ENCODE data around the gene IQCK.
A peak's percentile ranks its signal among the peaks of the same experiment; 100 is the strongest.
"Not testable (repeated sequence)": the region's sequence is repeated elsewhere in the genome, so short reads cannot be mapped to it uniquely, and the experiment has no call there.

IQCK gene

GRCh38 chr16:19757762-19758595 lies 39.9 kb downstream of the IQCK start:
- peak; percentile 88 for DNase-seq (ENCODE audit: low spot score)

- no peak for DNase-seq (ENCODE audit: low spot score)
These were observed 42.4 kb downstream of the IQCK start for GRCh38 chr16:19760356-19761060.

GRCh38 chr16:19765860-19766553 lies 47.9 kb downstream of the IQCK start:
- DNase-seq (ENCODE audit: low spot score): peak; percentile 93

- no peak for DNase-seq (ENCODE audit: low spot score)
These were observed 48.4 kb downstream of the IQCK start for GRCh38 chr16:19766554-19766884.

- DNase-seq (ENCODE audit: low spot score): no peak
These were observed 48.9 kb downstream of the IQCK start for GRCh38 chr16:19766988-19767387.

GRCh38 chr16:19767497-19767896 lies 49.4 kb downstream of the IQCK start:
- DNase-seq (ENCODE audit: low spot score): no peak

- no peak for DNase-seq (ENCODE audit: low spot score)
These were observed 51.2 kb downstream of the IQCK start for GRCh38 chr16:19769239-19769638.

- DNase-seq (ENCODE audit: low spot score): no peak
These were observed 53.0 kb downstream of the IQCK start for GRCh38 chr16:19771040-19771439.

- DNase-seq (ENCODE audit: low spot score): peak; percentile 53
These were observed 53.7 kb downstream of the IQCK start for GRCh38 chr16:19771796-19772195.

GRCh38 chr16:19774024-19774423 lies 56.0 kb downstream of the IQCK start:
- no peak for DNase-seq (ENCODE audit: low spot score)

- no peak for DNase-seq (ENCODE audit: low spot score)
These were observed 58.1 kb downstream of the IQCK start for GRCh38 chr16:19776147-19776546.

GRCh38 chr16:19776565-19776964 lies 58.5 kb downstream of the IQCK start:
- DNase-seq (ENCODE audit: low spot score): no peak

- no peak for DNase-seq (ENCODE audit: low spot score)
These were observed 62.2 kb downstream of the IQCK start for GRCh38 chr16:19780321-19780720.

GRCh38 chr16:19781226-19781625 lies 63.2 kb downstream of the IQCK start:
- DNase-seq (ENCODE audit: low spot score): no peak

GRCh38 chr16:19783363-19784182 lies 65.5 kb downstream of the IQCK start:
- no peak for DNase-seq (ENCODE audit: low spot score)

GRCh38 chr16:19784183-19784736 lies 66.2 kb downstream of the IQCK start:
- DNase-seq (ENCODE audit: low spot score): no peak

- DNase-seq (ENCODE audit: low spot score): no peak
These were observed 67.0 kb downstream of the IQCK start for GRCh38 chr16:19785081-19785480.

GRCh38 chr16:19785512-19786130 lies 67.5 kb downstream of the IQCK start:
- DNase-seq (ENCODE audit: low spot score): peak; percentile 63

GRCh38 chr16:19801369-19801768 lies 83.3 kb downstream of the IQCK start:
- not testable (repeated sequence) for DNase-seq (ENCODE audit: low spot score)

- DNase-seq (ENCODE audit: low spot score): not testable (repeated sequence)
These were observed 83.8 kb downstream of the IQCK start for GRCh38 chr16:19801824-19802223.

GRCh38 chr16:19802612-19803011 lies 84.5 kb downstream of the IQCK start:
- no peak for DNase-seq (ENCODE audit: low spot score)

Data from Ammon's horn (tissue), 1 donor.